Trophoblast cell (in vitro differentiated cells and primary cell): ENCODE data around the gene UBE2QL1.

Experiments
- DNase-seq, 2 donors: peaks; one replicate each; pipeline ENCODE4 v3.0.0-alpha.2; 2016
- H2AFZ ChIP-seq: 2 replicates; pipeline ENCODE4 v1.6.1; 2013; ENCODE audit warnings: low read length, moderate library complexity, mild to moderate bottlenecking; ENCODE audit not compliant: insufficient read depth, poor library complexity
- H2AK5ac ChIP-seq: 2 replicates; pipeline ENCODE4 v1.6.1; 2013; ENCODE audit warnings: mild to moderate bottlenecking, low read length
- H2BK120ac ChIP-seq: 2 replicates; pipeline ENCODE4 v1.6.1; 2013; ENCODE audit warnings: low read length, mild to moderate bottlenecking, moderate library complexity; ENCODE audit not compliant: insufficient read depth, poor library complexity
- H2BK12ac ChIP-seq: 2 replicates; pipeline ENCODE4 v1.6.1; 2013; ENCODE audit warnings: mild to moderate bottlenecking, low read length, moderate library complexity
- H2BK5ac ChIP-seq: 2 replicates; pipeline ENCODE4 v1.6.1; 2013; ENCODE audit warnings: low read length, low read depth, moderate library complexity, mild to moderate bottlenecking; ENCODE audit not compliant: poor library complexity
- H3K14ac ChIP-seq: 2 replicates; pipeline ENCODE4 v1.6.1; 2013; ENCODE audit warnings: mild to moderate bottlenecking, low read length
- H3K18ac ChIP-seq: 2 replicates; pipeline ENCODE4 v1.6.1; 2013; ENCODE audit warnings: mild to moderate bottlenecking, low read length
- H3K23ac ChIP-seq: 2 replicates; pipeline ENCODE4 v1.6.1; 2013; ENCODE audit warnings: low read length
- H3K27ac ChIP-seq: 2 replicates; pipeline ENCODE4 v1.5.1; 2013; ENCODE audit warnings: low read depth, mild to moderate bottlenecking, inconsistent platforms, low read length, moderate library complexity
- H3K27me3 ChIP-seq: 2 replicates; pipeline ENCODE4 v1.6.1; 2013; ENCODE audit warnings: inconsistent platforms, mild to moderate bottlenecking, low read length, moderate library complexity; ENCODE audit not compliant: insufficient read depth
- H3K36me3 ChIP-seq, 2 experiments: 1 replicate in 1 of 2; 2 replicates in 1 of 2; pipeline ENCODE4 v1.6.1; 2013; ENCODE audit warnings: low read length in 2 of 2, mild to moderate bottlenecking in 2 of 2, moderate library complexity in 1 of 2; ENCODE audit not compliant: insufficient read depth in 2 of 2, control insufficient read depth in 1 of 2
- H3K4ac ChIP-seq: 2 replicates; pipeline ENCODE4 v1.6.1; 2013; ENCODE audit warnings: low read depth, mild to moderate bottlenecking, low read length, moderate library complexity
- H3K4me1 ChIP-seq, 2 experiments: 1 replicate in 1 of 2; 2 replicates in 1 of 2; pipeline ENCODE4 v1.6.1; 2013; ENCODE audit warnings: low read length in 2 of 2, mild to moderate bottlenecking in 2 of 2, moderate library complexity in 1 of 2; ENCODE audit not compliant: insufficient read depth in 2 of 2, control insufficient read depth in 1 of 2
- H3K4me2 ChIP-seq: 2 replicates; pipeline ENCODE4 v1.6.1; 2013; ENCODE audit warnings: inconsistent platforms, mild to moderate bottlenecking, low read length, moderate library complexity
- H3K4me3 ChIP-seq: 2 replicates; pipeline ENCODE4 v1.5.1; 2013; ENCODE audit warnings: mild to moderate bottlenecking, low read depth, low read length, inconsistent platforms
- H3K79me1 ChIP-seq: one replicate; pipeline ENCODE4 v1.6.1; 2013; ENCODE audit warnings: low read length
- H3K79me2 ChIP-seq: 2 replicates; pipeline ENCODE4 v1.6.1; 2013; ENCODE audit warnings: low read length, mild to moderate bottlenecking; ENCODE audit not compliant: control insufficient read depth, insufficient read depth, poor library complexity
- H3K9ac ChIP-seq: 2 replicates; pipeline ENCODE4 v1.6.1; 2013; ENCODE audit warnings: mild to moderate bottlenecking, low read length
- H3K9me3 ChIP-seq: 2 replicates; pipeline ENCODE4 v1.6.1; 2013; ENCODE audit warnings: low read depth, mild to moderate bottlenecking, control low read depth, inconsistent platforms, low read length; ENCODE audit not compliant: insufficient read depth
- H4K12ac ChIP-seq: 2 replicates; pipeline ENCODE4 v1.6.1; 2013; ENCODE audit warnings: low read depth, mild to moderate bottlenecking, low read length, moderate library complexity
- H4K8ac ChIP-seq: 2 replicates; pipeline ENCODE4 v1.6.1; 2013; ENCODE audit warnings: low read depth, mild to moderate bottlenecking, low read length, moderate library complexity
- H4K91ac ChIP-seq: one replicate; pipeline ENCODE4 v1.6.1; 2013; ENCODE audit warnings: low read depth, mild to moderate bottlenecking, low read length, moderate library complexity
- WGBS: extraction: QIAGEN DNeasy Blood & Tissue Kit; methylation state at CpG from one replicate; pipeline ENCODE4 v1.1.7; 2013; ENCODE audit warnings: missing lambda C conversion rate; ENCODE audit not compliant: insufficient read length, insufficient coverage; ENCODE audit errors: extremely low coverage; 5-methylcytosine and 5-hydroxymethylcytosine counted together

The UBE2QL1 gene

GRCh38 chr5:6520201-6520600 is 71.5 kb downstream of the UBE2QL1 start:
- H3K27ac ChIP-seq: no peak overlapping the region
- no peak for DNase-seq
- no peak overlapping the region for H4K91ac ChIP-seq
- no peak overlapping the region for H3K4me3 ChIP-seq
- WGBS: no CpG with 5 or more reads among the region's 5 CpGs
- no peak overlapping the region for H3K14ac ChIP-seq
- no peak overlapping the region for H2AK5ac ChIP-seq
- H3K4me1 ChIP-seq: no peaks in the 10 kb centered on the region
- H3K23ac ChIP-seq: no peak overlapping the region
- no peak overlapping the region for H2BK120ac ChIP-seq
- H4K8ac ChIP-seq: no peak overlapping the region
- H3K4me2 ChIP-seq: no peak overlapping the region
- no peaks in the 10 kb centered on the region for H3K27me3 ChIP-seq
- H3K18ac ChIP-seq: no peak overlapping the region
- no peaks in the 10 kb centered on the region for H3K79me2 ChIP-seq
- no peak overlapping the region for H2BK5ac ChIP-seq
- no peak overlapping the region for H2AFZ ChIP-seq
- H3K36me3 ChIP-seq: no peaks in the 10 kb centered on the region
- H3K9me3 ChIP-seq: no peaks in the 10 kb centered on the region
- H2BK12ac ChIP-seq: no peak overlapping the region
- H3K79me1 ChIP-seq: no peaks in the 10 kb centered on the region
- no peak overlapping the region for H3K9ac ChIP-seq
- no peak overlapping the region for H4K12ac ChIP-seq
- H3K4ac ChIP-seq: no peak overlapping the region

GRCh38 chr5:6522331-6522730 is 73.7 kb downstream of the UBE2QL1 start:
- H4K8ac ChIP-seq: no peak overlapping the region
- no peak overlapping the region for H3K23ac ChIP-seq
- no peak overlapping the region for H2BK12ac ChIP-seq
- no peaks in the 10 kb centered on the region for H3K4me1 ChIP-seq
- H3K9me3 ChIP-seq: no peaks in the 10 kb centered on the region
- H4K12ac ChIP-seq: no peak overlapping the region
- H3K4me3 ChIP-seq: no peak overlapping the region
- H2AFZ ChIP-seq: no peak overlapping the region
- no peak for DNase-seq
- no peak overlapping the region for H3K9ac ChIP-seq
- no peak overlapping the region for H2BK5ac ChIP-seq
- no peaks in the 10 kb centered on the region for H3K79me1 ChIP-seq
- H3K4me2 ChIP-seq: no peak overlapping the region
- no peak overlapping the region for H3K4ac ChIP-seq
- no peaks in the 10 kb centered on the region for H3K79me2 ChIP-seq
- H2BK120ac ChIP-seq: no peak overlapping the region
- H3K27me3 ChIP-seq: no peaks in the 10 kb centered on the region
- H2AK5ac ChIP-seq: no peak overlapping the region
- H3K14ac ChIP-seq: no peak overlapping the region
- WGBS: no CpG with 5 or more reads among the region's 16 CpGs
- H3K36me3 ChIP-seq: no peaks in the 10 kb centered on the region
- H3K18ac ChIP-seq: no peak overlapping the region
- H3K27ac ChIP-seq: no peak overlapping the region
- no peak overlapping the region for H4K91ac ChIP-seq

- Histone ChIP-seq H3K4me2 (no peak overlapping the region), H3K14ac (no peak overlapping the region), H2AFZ (no peak overlapping the region), H3K4me3 (no peak overlapping the region), H2BK120ac (no peak overlapping the region), H4K8ac (no peak overlapping the region), H4K12ac (no peak overlapping the region), H3K27ac (no peak overlapping the region), H3K23ac (no peak overlapping the region), H3K4me1 (no peaks in the 10 kb centered on the region), H2AK5ac (no peak overlapping the region), H3K9me3 (no peaks in the 10 kb centered on the region), H3K36me3 (no peaks in the 10 kb centered on the region), H3K79me2 (no peaks in the 10 kb centered on the region), H4K91ac (no peak overlapping the region), H3K79me1 (no peaks in the 10 kb centered on the region), H3K18ac (no peak overlapping the region), H3K27me3 (no peaks in the 10 kb centered on the region), H3K4ac (no peak overlapping the region), H2BK12ac (no peak overlapping the region), H2BK5ac (no peak overlapping the region), H3K9ac (no peak overlapping the region)
- no peak for DNase-seq
- no CpG with 5 or more reads among the region's 9 CpGs for WGBS
Observed at GRCh38 chr5:6522923-6523322, 74.3 kb downstream of the UBE2QL1 start.

- no peak overlapping the region for H4K91ac ChIP-seq
- no peak overlapping the region for H4K8ac ChIP-seq
- no peak overlapping the region for H3K4me3 ChIP-seq
- no peak overlapping the region for H2AK5ac ChIP-seq
- no peak overlapping the region for H2AFZ ChIP-seq
- no peaks in the 10 kb centered on the region for H3K79me2 ChIP-seq
- no peak overlapping the region for H3K18ac ChIP-seq
- DNase-seq: no peak
- no peaks in the 10 kb centered on the region for H3K9me3 ChIP-seq
- H3K4ac ChIP-seq: no peak overlapping the region
- H2BK120ac ChIP-seq: no peak overlapping the region
- no peak overlapping the region for H2BK12ac ChIP-seq
- no peak overlapping the region for H4K12ac ChIP-seq
- H3K4me2 ChIP-seq: no peak overlapping the region
- H3K4me1 ChIP-seq: no peaks in the 10 kb centered on the region
- H3K9ac ChIP-seq: no peak overlapping the region
- no peaks in the 10 kb centered on the region for H3K27me3 ChIP-seq
- WGBS: no CpG with 5 or more reads among the region's 4 CpGs
- no peak overlapping the region for H3K27ac ChIP-seq
- H3K14ac ChIP-seq: no peak overlapping the region
- H3K36me3 ChIP-seq: no peaks in the 10 kb centered on the region
- no peak overlapping the region for H3K23ac ChIP-seq
- H2BK5ac ChIP-seq: no peak overlapping the region
- H3K79me1 ChIP-seq: no peaks in the 10 kb centered on the region
Observed at GRCh38 chr5:6525422-6525821, 76.8 kb downstream of the UBE2QL1 start.
